Liver (tissue), 9 donors: ENCODE measurements around the gene ATP7A. TPM values are rescaled to one million over a fixed set of nuclear protein-coding genes. Genes with fewer than 3 reads are reported as not detected.

Experiments used
- DNase-seq: peaks from one replicate; pipeline ENCODE4 v3.0.0-alpha.2; 2017; ENCODE audit warnings: low spot score
- H3K27ac ChIP-seq, 2 donors: one replicate each; pipeline ENCODE4 v1.7.0; 2013; ENCODE audit warnings: inconsistent platforms in 2 of 2, low read length in 2 of 2, control low read depth in 1 of 2, low read depth in 1 of 2, mild to moderate bottlenecking in 1 of 2
- H3K27me3 ChIP-seq, 4 donors: one replicate each; pipeline versions ENCODE4 v1.6.1 to v1.7.0; 2013; ENCODE audit warnings: low read length in 3 of 4, inconsistent platforms in 1 of 4, mild to moderate bottlenecking in 1 of 4, moderate library complexity in 1 of 4; ENCODE audit not compliant: control insufficient read depth in 4 of 4, insufficient read depth in 4 of 4
- H3K36me3 ChIP-seq, 4 donors: one replicate each; pipeline versions ENCODE4 v1.6.1 to v1.7.0; 2013; ENCODE audit warnings: low read length in 3 of 4, mild to moderate bottlenecking in 3 of 4, low read depth in 1 of 4, moderate library complexity in 1 of 4; ENCODE audit not compliant: control insufficient read depth in 4 of 4, insufficient read depth in 3 of 4
- H3K4me1 ChIP-seq, 4 donors: one replicate each; pipeline versions ENCODE4 v1.6.1 to v1.7.0; 2013; ENCODE audit warnings: low read length in 3 of 4, mild to moderate bottlenecking in 3 of 4, moderate library complexity in 1 of 4; ENCODE audit not compliant: control insufficient read depth in 4 of 4, insufficient read depth in 4 of 4
- H3K4me3 ChIP-seq, 3 donors: one replicate each; pipeline versions ENCODE4 v1.6.1 to v1.7.0; 2013; ENCODE audit warnings: low read length in 3 of 3, control low read depth in 1 of 3, low read depth in 1 of 3, mild to moderate bottlenecking in 1 of 3
- H3K9ac ChIP-seq, 2 donors: one replicate each; pipeline ENCODE4 v1.7.0; 2013; ENCODE audit warnings: low read length in 2 of 2, mild to moderate bottlenecking in 2 of 2, moderate library complexity in 2 of 2, control low read depth in 1 of 2, low read depth in 1 of 2
- H3K9me3 ChIP-seq, 4 donors: one replicate each; pipeline versions ENCODE4 v1.6.1 to v1.7.0; 2013; ENCODE audit warnings: low read length in 3 of 4; ENCODE audit not compliant: control insufficient read depth in 4 of 4
- ATF3 ChIP-seq: IDR thresholded peaks from 2 replicates; pipeline ENCODE4 v1.6.1; 2016; ENCODE audit warnings: antibody characterized with exemption
- EGR1 ChIP-seq, 2 donors: IDR thresholded peaks; 2 replicates each; pipeline ENCODE4 v1.6.1; 2016 to 2018; ENCODE audit warnings: antibody characterized with exemption in 2 of 2, low read depth in 2 of 2
- FOXA1 ChIP-seq: IDR thresholded peaks from 2 replicates; pipeline ENCODE4 v1.6.1; 2016; ENCODE audit warnings: antibody characterized with exemption
- FOXA2 ChIP-seq: IDR thresholded peaks from 2 replicates; pipeline ENCODE4 v1.6.1; 2016; ENCODE audit warnings: antibody characterized with exemption
- GABPA ChIP-seq, 2 donors: IDR thresholded peaks in 1 of 2; conservative IDR thresholded peaks in 1 of 2; 2 replicates each; pipeline ENCODE4 v1.6.1; 2016; ENCODE audit warnings: antibody characterized with exemption in 2 of 2, mild to moderate bottlenecking in 1 of 2, moderate library complexity in 1 of 2
- HNF4A ChIP-seq, 2 donors: conservative IDR thresholded peaks; 2 replicates each; pipeline ENCODE4 v1.6.1; 2016; ENCODE audit warnings: antibody characterized with exemption in 2 of 2, mild to moderate bottlenecking in 2 of 2
- HNF4G ChIP-seq: IDR thresholded peaks from 2 replicates; pipeline ENCODE4 v1.6.1; 2016; ENCODE audit warnings: antibody characterized with exemption
- JUND ChIP-seq, 2 donors: IDR thresholded peaks; 2 replicates each; pipeline ENCODE4 v1.6.1; 2016; ENCODE audit warnings: antibody characterized with exemption in 2 of 2
- MAX ChIP-seq: IDR thresholded peaks from 2 replicates; pipeline ENCODE4 v1.6.1; 2016; ENCODE audit warnings: antibody characterized with exemption
- NR2F2 ChIP-seq: IDR thresholded peaks from 2 replicates; pipeline ENCODE4 v1.6.1; 2016; ENCODE audit warnings: antibody characterized with exemption
- RAD21 ChIP-seq, 2 donors: IDR thresholded peaks; 2 replicates each; pipeline ENCODE4 v1.6.1; 2016; ENCODE audit warnings: antibody characterized with exemption in 2 of 2, mild to moderate bottlenecking in 2 of 2
- RXRA ChIP-seq, 2 donors: IDR thresholded peaks; 2 replicates each; pipeline ENCODE4 v1.6.1; 2017 to 2018; ENCODE audit warnings: antibody characterized with exemption in 2 of 2, mild to moderate bottlenecking in 1 of 2
- SP1 ChIP-seq: IDR thresholded peaks from 2 replicates; pipeline ENCODE4 v1.6.1; 2018; ENCODE audit warnings: antibody characterized with exemption, mild to moderate bottlenecking
- TAF1 ChIP-seq: conservative IDR thresholded peaks from 2 replicates; pipeline ENCODE4 v1.6.1; 2016; ENCODE audit warnings: antibody characterized with exemption, mild to moderate bottlenecking
- YY1 ChIP-seq: IDR thresholded peaks from 2 replicates; pipeline ENCODE4 v1.6.1; 2016; ENCODE audit warnings: antibody characterized with exemption, mild to moderate bottlenecking
- ZBTB33 ChIP-seq: IDR thresholded peaks from 2 replicates; pipeline ENCODE4 v1.6.1; 2016; ENCODE audit warnings: antibody characterized with exemption
- WGBS: extraction: QIAGEN DNeasy Blood & Tissue Kit; methylation state at CpG from one replicate; pipeline ENCODE4 v1.1.7; 2013; 5-methylcytosine and 5-hydroxymethylcytosine counted together
- polyA plus RNA-seq, 2 donors: library from polyadenylated mRNA; stranded (reverse) in 1 of 2; unstranded in 1 of 2; fragments of 200-250 nt in 1 of 2; fragments of >200 nt in 1 of 2; fragmentation: Nextera tagmentation in 1 of 2; extraction: Ambion mirVana in 1 of 2; gene quantifications; one replicate each; pipeline versions ENCODE4 v1.2.1 to v1.2.3, GENCODE V29; 2013 to 2015
- total RNA-seq, 2 donors: library from RNA; depleted of rRNA; stranded (reverse); fragments of >200 nt; gene quantifications; one replicate each; pipeline ENCODE4 v1.2.3, GENCODE V29; 2014
- TF ChIP-seq, protein P1 (sequence below): IDR thresholded peaks from 2 replicates; pipeline ENCODE4 v1.6.1; 2016; ENCODE audit warnings: antibody characterized with exemption, mild to moderate bottlenecking
- TF ChIP-seq, protein P2 (sequence below): fragments of 150-350 bp; IDR thresholded peaks from 2 replicates; pipeline ENCODE4 v1.5.1; 2017; ENCODE audit warnings: improper control_type of control experiment, low read depth, low read length; ENCODE audit not compliant: missing input control
- donor health status: healthy.
- donor health status: healthy.
- donor health status: healthy.
- donor health status: healthy.
- donor health status: healthy.

Gene ATP7A
- total and polyA plus RNA-seq, 4 donors, result 0.75 to 15.3 (median 3.0) TPM

- TF ChIP-seq, protein P1, sequence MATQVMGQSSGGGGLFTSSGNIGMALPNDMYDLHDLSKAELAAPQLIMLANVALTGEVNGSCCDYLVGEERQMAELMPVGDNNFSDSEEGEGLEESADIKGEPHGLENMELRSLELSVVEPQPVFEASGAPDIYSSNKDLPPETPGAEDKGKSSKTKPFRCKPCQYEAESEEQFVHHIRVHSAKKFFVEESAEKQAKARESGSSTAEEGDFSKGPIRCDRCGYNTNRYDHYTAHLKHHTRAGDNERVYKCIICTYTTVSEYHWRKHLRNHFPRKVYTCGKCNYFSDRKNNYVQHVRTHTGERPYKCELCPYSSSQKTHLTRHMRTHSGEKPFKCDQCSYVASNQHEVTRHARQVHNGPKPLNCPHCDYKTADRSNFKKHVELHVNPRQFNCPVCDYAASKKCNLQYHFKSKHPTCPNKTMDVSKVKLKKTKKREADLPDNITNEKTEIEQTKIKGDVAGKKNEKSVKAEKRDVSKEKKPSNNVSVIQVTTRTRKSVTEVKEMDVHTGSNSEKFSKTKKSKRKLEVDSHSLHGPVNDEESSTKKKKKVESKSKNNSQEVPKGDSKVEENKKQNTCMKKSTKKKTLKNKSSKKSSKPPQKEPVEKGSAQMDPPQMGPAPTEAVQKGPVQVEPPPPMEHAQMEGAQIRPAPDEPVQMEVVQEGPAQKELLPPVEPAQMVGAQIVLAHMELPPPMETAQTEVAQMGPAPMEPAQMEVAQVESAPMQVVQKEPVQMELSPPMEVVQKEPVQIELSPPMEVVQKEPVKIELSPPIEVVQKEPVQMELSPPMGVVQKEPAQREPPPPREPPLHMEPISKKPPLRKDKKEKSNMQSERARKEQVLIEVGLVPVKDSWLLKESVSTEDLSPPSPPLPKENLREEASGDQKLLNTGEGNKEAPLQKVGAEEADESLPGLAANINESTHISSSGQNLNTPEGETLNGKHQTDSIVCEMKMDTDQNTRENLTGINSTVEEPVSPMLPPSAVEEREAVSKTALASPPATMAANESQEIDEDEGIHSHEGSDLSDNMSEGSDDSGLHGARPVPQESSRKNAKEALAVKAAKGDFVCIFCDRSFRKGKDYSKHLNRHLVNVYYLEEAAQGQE, result no peak
These were observed 57.1 kb downstream of the ATP7A start (continued) for GRCh38 chrX:77967631-77968030.

GRCh38 chrX:77969538-77969937 is 59.0 kb downstream of the ATP7A start, which contains the start of gene PGAM4:
Gene PGAM4, minus strand, starts transcription at chrX:77969638. Its CDS starts 0 bp downstream, at chrX:77969638.
- no peaks in the 10 kb centered on the region for H3K9me3 ChIP-seq
- no peak within 1 kb of the TSS for H3K4me3 ChIP-seq
- no peaks in the 10 kb centered on the region for H3K27me3 ChIP-seq
- 99% methylated on average over 13 of the region's 13 CpGs for WGBS
- H3K36me3 ChIP-seq, result no peaks in the 10 kb centered on the region
- TF ChIP-seq JUND (IDR thresholded peaks at IDR 0.05) (no peak), HNF4A (conservative IDR thresholded peaks at IDR 0.05) (no peak), FOXA1 (no peak), RAD21 (IDR thresholded peaks at IDR 0.05) (no peak), ATF3 (no peak), ZBTB33 (no peak), MAX (no peak), YY1 (no peak), HNF4G (no peak), FOXA2 (no peak), NR2F2 (no peak), SP1 (no peak), EGR1 (IDR thresholded peaks at IDR 0.05; ENCODE audit: low read depth in 2 of 2) (no peak), RXRA (IDR thresholded peaks at IDR 0.05) (no peak), TAF1 (no peak), GABPA (IDR thresholded peaks at IDR 0.05 in 1 of 2, conservative IDR thresholded peaks at IDR 0.05 in 1 of 2) (no peak)
- TF ChIP-seq, protein P2, sequence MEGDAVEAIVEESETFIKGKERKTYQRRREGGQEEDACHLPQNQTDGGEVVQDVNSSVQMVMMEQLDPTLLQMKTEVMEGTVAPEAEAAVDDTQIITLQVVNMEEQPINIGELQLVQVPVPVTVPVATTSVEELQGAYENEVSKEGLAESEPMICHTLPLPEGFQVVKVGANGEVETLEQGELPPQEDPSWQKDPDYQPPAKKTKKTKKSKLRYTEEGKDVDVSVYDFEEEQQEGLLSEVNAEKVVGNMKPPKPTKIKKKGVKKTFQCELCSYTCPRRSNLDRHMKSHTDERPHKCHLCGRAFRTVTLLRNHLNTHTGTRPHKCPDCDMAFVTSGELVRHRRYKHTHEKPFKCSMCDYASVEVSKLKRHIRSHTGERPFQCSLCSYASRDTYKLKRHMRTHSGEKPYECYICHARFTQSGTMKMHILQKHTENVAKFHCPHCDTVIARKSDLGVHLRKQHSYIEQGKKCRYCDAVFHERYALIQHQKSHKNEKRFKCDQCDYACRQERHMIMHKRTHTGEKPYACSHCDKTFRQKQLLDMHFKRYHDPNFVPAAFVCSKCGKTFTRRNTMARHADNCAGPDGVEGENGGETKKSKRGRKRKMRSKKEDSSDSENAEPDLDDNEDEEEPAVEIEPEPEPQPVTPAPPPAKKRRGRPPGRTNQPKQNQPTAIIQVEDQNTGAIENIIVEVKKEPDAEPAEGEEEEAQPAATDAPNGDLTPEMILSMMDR, result no peak
- TF ChIP-seq, protein P1, result no peak
- no peaks in the 10 kb centered on the region for H3K4me1 ChIP-seq
- H3K27ac ChIP-seq, result no peak within 1 kb of the TSS
- no peak for DNase-seq
- no peak within 1 kb of the TSS for H3K9ac ChIP-seq
